Measurements from ENCODE around the gene EFHC1.

- TF ChIP-seq EZH2 (IDR thresholded peaks at IDR 0.05; ENCODE audit: insufficient read depth, low read length), result no peak
- TF ChIP-seq CTCF (IDR thresholded peaks at IDR 0.05; ENCODE audit: insufficient read depth, low read depth, low read length), result no peak
Measured at GRCh38 chr6:52524918-52525317, 104.8 kb downstream of the EFHC1 start.

Data from astrocyte (in vitro differentiated cells and primary cell).